Cardiac fibroblast (primary cell): Measurements from ENCODE around the gene ADPRS.

Experiments used
- DNase-seq, 2 donors: peaks; one replicate each; pipeline versions ENCODE4 v3.0.0 to v3.0.0-alpha.2; 2010; ENCODE audit warnings: low read depth in 2 of 2
- H3K4me3 ChIP-seq, 2 donors: replicated peaks in 1 of 2; 1 replicate in 1 of 2; 2 replicates in 1 of 2; pipeline ENCODE4 v1.5.1; 2011; ENCODE audit warnings: low read depth in 2 of 2, low read length in 2 of 2, mild to moderate bottlenecking in 2 of 2, moderate library complexity in 1 of 2
- CTCF ChIP-seq: IDR thresholded peaks from one replicate; pipeline ENCODE4 v1.5.1; 2011; ENCODE audit warnings: low read depth, mild to moderate bottlenecking, low read length, inconsistent platforms

ADPRS gene

GRCh38 chr1:36107394-36107793 is 18.7 kb downstream of the ADPRS start:
- DNase-seq: no peak
- no peak for TF ChIP-seq CTCF
- H3K4me3 ChIP-seq: no peak overlapping the region

- TF ChIP-seq CTCF: no peak
- no peak overlapping the region for H3K4me3 ChIP-seq
- peak in 1 of 2 donors; percentile 43 for DNase-seq
These were observed 19.6 kb downstream of the ADPRS start for GRCh38 chr1:36108314-36108713.

- DNase-seq: peak; percentile 62 to 79
- no peak overlapping the region for H3K4me3 ChIP-seq
- TF ChIP-seq CTCF: no peak
These were observed 20.5 kb downstream of the ADPRS start for GRCh38 chr1:36109041-36109679.

GRCh38 chr1:36111151-36111550 is 22.5 kb downstream of the ADPRS start:
- H3K4me3 ChIP-seq: no peak overlapping the region
- TF ChIP-seq CTCF: no peak
- DNase-seq: no peak

- no peak for TF ChIP-seq CTCF
- H3K4me3 ChIP-seq: no peak overlapping the region
- DNase-seq: no peak
These were observed 24.1 kb downstream of the ADPRS start for GRCh38 chr1:36112823-36113222.

GRCh38 chr1:36114371-36114770 is 25.7 kb downstream of the ADPRS start:
- no peak for TF ChIP-seq CTCF
- no peak for DNase-seq
- H3K4me3 ChIP-seq: no peak overlapping the region

GRCh38 chr1:36115200-36115669 is 26.5 kb downstream of the ADPRS start:
- peak; percentile 45 to 76 for DNase-seq
- no peak overlapping the region for H3K4me3 ChIP-seq
- TF ChIP-seq CTCF: no peak
